Endothelial cell of umbilical vein (primary cell): Measurements from ENCODE around the gene AUTS2. TPM values are rescaled to one million over a fixed set of nuclear protein-coding genes. Genes with fewer than 3 reads are reported as not detected.

Experiments used
- BruUV-seq: library from RNA; stranded (reverse); fragments of 400-500 nt; replicated peaks from 2 replicates; lab custom pipeline; 2021; lab: Mats Ljungman, UMichigan
- CTCF ChIA-PET: fragments of 300-600, 350-600 bp; sonication (Branson Sonifier 250); formaldehyde crosslinking; loops from one replicate; lab custom pipeline; 2021; ENCODE audit warnings: antibody characterized with exemption, inconsistent platforms; lab: Charles Lee
- POLR2A ChIA-PET: fragments of 300-600, 350-600 bp; sonication (Branson Sonifier 250); formaldehyde crosslinking; loops from one replicate; lab custom pipeline; 2021; ENCODE audit warnings: antibody characterized with exemption, inconsistent platforms; lab: Charles Lee
- DNase-seq: peaks from one replicate; pipeline ENCODE4 v3.0.0-alpha.2; 2011; ENCODE audit warnings: low read depth, low spot score
- FAIRE-seq: peaks from 2 replicates; lab custom pipeline; 2011; peaks lifted over from hg19 to GRCh38; lab: Jason Lieb, UNC
- H2AFZ ChIP-seq: 2 replicates; pipeline ENCODE4 v1.6.0; 2012; ENCODE audit warnings: low read depth, low read length, control low read depth, inconsistent platforms
- H3K27ac ChIP-seq: 2 replicates; pipeline ENCODE4 v1.5.1; 2011; ENCODE audit warnings: low read depth, mild to moderate bottlenecking, control low read depth, low read length, moderate library complexity; ENCODE audit not compliant: insufficient read depth
- H3K27me3 ChIP-seq, 2 experiments: 2 replicates each; pipeline versions ENCODE4 v1.6.0 to v1.6.1; 2011; ENCODE audit warnings: low read length in 2 of 2, mixed read lengths in 1 of 2; ENCODE audit not compliant: control insufficient read depth in 2 of 2, insufficient read depth in 2 of 2
- H3K36me3 ChIP-seq, 2 experiments: 2 replicates in 1 of 2; 3 replicates in 1 of 2; pipeline ENCODE4 v1.5.1; 2011; ENCODE audit warnings: low read length in 2 of 2, mild to moderate bottlenecking in 1 of 2, moderate library complexity in 1 of 2; ENCODE audit not compliant: control insufficient read depth in 2 of 2, insufficient read depth in 2 of 2; ENCODE audit errors: extremely low read depth in 1 of 2
- H3K4me1 ChIP-seq: 3 replicates; pipeline ENCODE4 v1.5.1; 2011; ENCODE audit warnings: mild to moderate bottlenecking, low read length; ENCODE audit not compliant: control insufficient read depth, insufficient read depth; ENCODE audit errors: extremely low read depth
- H3K4me2 ChIP-seq: 2 replicates; pipeline ENCODE4 v1.6.1; 2011; ENCODE audit warnings: low read length, control low read depth, mixed read lengths; ENCODE audit not compliant: insufficient read depth
- H3K4me3 ChIP-seq, 3 experiments: fragments of 200-600 bp in 1 of 3; sonication (generic), shearing (Covaris generic) in 1 of 3; replicated peaks in 1 of 3; 2 replicates each; pipeline ENCODE4 v1.5.1; 2011 to 2016; ENCODE audit warnings: control low read depth in 3 of 3, low read length in 3 of 3, mild to moderate bottlenecking in 2 of 3, inconsistent platforms in 1 of 3, low read depth in 1 of 3, moderate library complexity in 1 of 3; ENCODE audit not compliant: insufficient read depth in 1 of 3
- H3K79me2 ChIP-seq: 2 replicates; pipeline ENCODE4 v1.6.0; 2012; ENCODE audit warnings: low read length, inconsistent platforms; ENCODE audit not compliant: control insufficient read depth, insufficient read depth
- H3K9ac ChIP-seq: replicated peaks from 2 replicates; pipeline ENCODE3; 2011; ENCODE audit warnings: low read length, control low read depth; ENCODE audit not compliant: insufficient read depth; ENCODE audit errors: extremely low read depth
- H3K9me1 ChIP-seq: replicated peaks from 3 replicates; pipeline ENCODE4 v1.6.0; 2011; ENCODE audit warnings: mild to moderate bottlenecking, low read length; ENCODE audit not compliant: control insufficient read depth, insufficient read depth; ENCODE audit errors: extremely low read depth
- H3K9me3 ChIP-seq: replicated peaks from 2 replicates; pipeline ENCODE4 v1.5.1; 2012; ENCODE audit warnings: low read length, inconsistent platforms; ENCODE audit not compliant: control insufficient read depth, insufficient read depth
- H4K20me1 ChIP-seq: replicated peaks from 2 replicates; pipeline ENCODE3; 2011; ENCODE audit warnings: mild to moderate bottlenecking, low read length; ENCODE audit not compliant: control insufficient read depth, insufficient read depth; ENCODE audit errors: extremely low read depth
- CTCF ChIP-seq, 2 donors: IDR thresholded peaks; 1 replicate in 1 of 2; 2 replicates in 1 of 2; pipeline ENCODE4 v1.5.1; 2011; ENCODE audit warnings: low read length in 2 of 2, mild to moderate bottlenecking in 2 of 2, moderate library complexity in 2 of 2, control low read depth in 1 of 2, inconsistent platforms in 1 of 2, low read depth in 1 of 2; ENCODE audit not compliant: insufficient read depth in 1 of 2; ENCODE audit errors: extremely low read depth in 1 of 2
- EZH2 ChIP-seq: IDR thresholded peaks from 2 replicates; pipeline ENCODE4 v1.6.1; 2012; ENCODE audit warnings: borderline replicate concordance, low read depth, mild to moderate bottlenecking, moderate library complexity, low read length, inconsistent platforms; ENCODE audit not compliant: severe bottlenecking
- FOS ChIP-seq: IDR thresholded peaks from 2 replicates; pipeline ENCODE4 v1.6.1; 2011; ENCODE audit warnings: mild to moderate bottlenecking, low read length, moderate library complexity, borderline replicate concordance; ENCODE audit not compliant: insufficient read depth
- GATA2 ChIP-seq: IDR thresholded peaks from 2 replicates; pipeline ENCODE4 v1.7.0; 2011; ENCODE audit warnings: low read depth, mild to moderate bottlenecking, moderate library complexity, mixed read lengths, low read length; ENCODE audit not compliant: insufficient read length, insufficient read depth
- MYC ChIP-seq: IDR thresholded peaks from one replicate; pipeline ENCODE4 v1.6.1; 2011; ENCODE audit warnings: mild to moderate bottlenecking, low read depth, low read length
- POLR2A ChIP-seq: IDR thresholded peaks from 2 replicates; pipeline ENCODE4 v1.6.1; 2012; ENCODE audit warnings: low read depth, mild to moderate bottlenecking, control low read depth, low read length
- dilution Hi-C: fragments of 300-500 bp; cut with MboI; formaldehyde crosslinking; loops from one replicate; pipeline ENCODE4 v1.15.0; 2019; ENCODE audit warnings: low sequenced_read_pairs; ENCODE audit not compliant: extremely low pct_ligation_motif_present
- intact Hi-C: fragments of 100-400 bp; cut with micrococcal nuclease; formaldehyde crosslinking; loops from one replicate; pipeline ENCODE4 v1.10.0; 2022
- polyA plus RNA-seq, 4 experiments: library from polyadenylated mRNA; depleted of rRNA in 3 of 4; stranded (reverse) in 3 of 4; unstranded in 1 of 4; fragments of >200 nt; gene quantifications; 2 replicates each; pipeline versions ENCODE4 v1.2.1 to v1.2.3, GENCODE V29; 2011 to 2012; ENCODE audit warnings: missing spikeins in 1 of 4
- total RNA-seq: library from RNA; stranded (reverse); gene quantifications from 2 replicates; pipeline ENCODE4 v1.2.3, GENCODE V29; 2021
- TF ChIP-seq, protein P1 (sequence below): IDR thresholded peaks from 2 replicates; pipeline ENCODE4 v1.6.1; 2011; ENCODE audit not compliant: insufficient read depth, insufficient read length

Gene AUTS2
- total and polyA plus RNA-seq, 2 donors (not counting 3 experiments of a cell fraction or from before 2014, with no cell fraction given): 0.59 to 8.0 TPM

GRCh38 chr7:70116867-70117266 is 518.6 kb downstream of the AUTS2 start:
- Histone ChIP-seq H3K4me3 (no peak overlapping the region), H3K36me3 (no peaks in the 10 kb centered on the region), H3K27ac (no peak overlapping the region), H3K4me1 (no peaks in the 10 kb centered on the region), H3K4me2 (no peak overlapping the region), H4K20me1 (no peaks in the 10 kb centered on the region), H3K9me3 (no peaks in the 10 kb centered on the region), H3K9me1 (no peaks in the 10 kb centered on the region), H3K9ac (no peak overlapping the region), H3K79me2 (no peaks in the 10 kb centered on the region), H2AFZ (no peak overlapping the region), H3K27me3 (no peaks in the 10 kb centered on the region)
- ChIA-PET POLR2A (no interaction called here), CTCF (no interaction called here)
- TF ChIP-seq FOS (no peak), CTCF (IDR thresholded peaks at IDR 0.05; ENCODE audit: extremely low read depth in 1 of 2, insufficient read depth in 1 of 2, low read depth in 1 of 2, low read length in 2 of 2) (no peak), MYC (no peak), POLR2A (no peak), EZH2 (no peak), GATA2 (no peak)
- TF ChIP-seq, protein P1, sequence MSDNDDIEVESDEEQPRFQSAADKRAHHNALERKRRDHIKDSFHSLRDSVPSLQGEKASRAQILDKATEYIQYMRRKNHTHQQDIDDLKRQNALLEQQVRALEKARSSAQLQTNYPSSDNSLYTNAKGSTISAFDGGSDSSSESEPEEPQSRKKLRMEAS: no peak
- dilution Hi-C loops (no loop called here), intact Hi-C loops (no loop called here)
- FAIRE-seq (no peak), DNase-seq (no peak)
- no TSS peak for BruUV-seq
